C4-2B (cell line): ENCODE measurements around the gene QSOX1.

Experiments
- CTCF ChIP-seq: fragments of 450-650 bp; conservative IDR thresholded peaks from 2 replicates; pipeline ENCODE4 v1.5.1; 2017; ENCODE audit warnings: mild to moderate bottlenecking
- ZFX ChIP-seq: fragments of 450-650 bp; IDR thresholded peaks from 2 replicates; pipeline ENCODE4 v1.6.1; 2017

- TF ChIP-seq CTCF: no peak
- TF ChIP-seq ZFX: no peak
These were observed 12.5 kb downstream of the QSOX1 start for GRCh38 chr1:180167021-180167701.
